Activated CD4-positive, alpha-beta memory T cell treated with anti-CD3 and anti-CD28 coated beads, Interleukin-2, amount 10 ng/mL, durations not matched to agents 7 days and 5 days (primary cell): ENCODE results near the gene NME7. TPM values are rescaled to one million over a fixed set of nuclear protein-coding genes. Genes with fewer than 3 reads are reported as not detected.
A peak's percentile ranks its signal among the peaks of the same experiment; 100 is the strongest.
"Not testable (repeated sequence)": the region's sequence is repeated elsewhere in the genome, so short reads cannot be mapped to it uniquely, and the experiment has no call there.

ENCODE experiments used
- CTCF ChIA-PET: fragments of 350-600 bp; sonication (Branson Sonifier 250); formaldehyde crosslinking; loops from one replicate; lab custom pipeline; 2021; ENCODE audit warnings: antibody characterized with exemption, inconsistent platforms; lab: Charles Lee
- POLR2A ChIA-PET: fragments of 350-600 bp; sonication (Branson Sonifier 250); formaldehyde crosslinking; loops from one replicate; lab custom pipeline; 2021; ENCODE audit warnings: antibody characterized with exemption; lab: Charles Lee
- DNase-seq: peaks from one replicate; pipeline ENCODE4 v3.0.0-alpha.2; 2020
- H3K27ac Mint-ChIP-seq: one replicate; pipeline ENCODE4 v1.8.0; 2021; ENCODE audit warnings: mild to moderate bottlenecking, mixed read lengths
- H3K27me3 Mint-ChIP-seq: one replicate; pipeline ENCODE4 v1.8.0; 2021; ENCODE audit warnings: mixed read lengths
- H3K36me3 Mint-ChIP-seq: one replicate; pipeline ENCODE4 v1.8.0; 2021; ENCODE audit warnings: low read depth, mixed read lengths
- H3K4me1 Mint-ChIP-seq: one replicate; pipeline ENCODE4 v1.8.0; 2021; ENCODE audit warnings: mixed read lengths
- H3K4me3 Mint-ChIP-seq: one replicate; pipeline ENCODE4 v1.8.0; 2021; ENCODE audit warnings: mild to moderate bottlenecking, mixed read lengths
- H3K9me3 Mint-ChIP-seq: one replicate; pipeline ENCODE4 v1.8.0; 2021; ENCODE audit warnings: mixed read lengths
- total RNA-seq, 2 experiments: library from RNA; stranded (reverse); gene quantifications; one replicate each; pipeline ENCODE4 v1.2.3, GENCODE V29; 2021

The NME7 gene
- total RNA-seq = 10 to 100 TPM; 26.1 to 28.3 TPM

- peaks cover 33% of the 10 kb centered on the region for H3K36me3 Mint-ChIP-seq
- no peaks in the 10 kb centered on the region for H3K27me3 Mint-ChIP-seq
- peaks cover 39% of the 10 kb centered on the region for H3K4me1 Mint-ChIP-seq
- H3K27ac Mint-ChIP-seq = no peak within 1 kb of the TSS
- ChIA-PET POLR2A (interaction anchor here (0.6 to 2.5 kb wide), 19 partner anchors 9 to 1025 kb away, joined by 3 to 16 read pairs (median 5); partner anchors contain the start of genes CCDC181, METTL18, SCYL3 and SLC19A2), CTCF (interaction anchor here (1.0 to 1.9 kb wide), 7 partner anchors 9 to 980 kb away, joined by 3 to 7 read pairs (median 3); partner anchors contain the start of gene SCYL3)
- DNase-seq = peak; percentile 99
- H3K9me3 Mint-ChIP-seq = peaks cover 8% of the 10 kb centered on the region
- H3K4me3 Mint-ChIP-seq = no peak within 1 kb of the TSS
These were observed at the start of gene NME7, which contains the start of gene BLZF1 for GRCh38 chr1:169367686-169368405. TSS of gene NME7 (minus strand) at chr1:169367797. CDS start at chr1:169367710, 87 bp downstream. TSS of gene BLZF1 (plus strand) at chr1:169368195. CDS start at chr1:169369523, 1,328 bp downstream.

DNA sequence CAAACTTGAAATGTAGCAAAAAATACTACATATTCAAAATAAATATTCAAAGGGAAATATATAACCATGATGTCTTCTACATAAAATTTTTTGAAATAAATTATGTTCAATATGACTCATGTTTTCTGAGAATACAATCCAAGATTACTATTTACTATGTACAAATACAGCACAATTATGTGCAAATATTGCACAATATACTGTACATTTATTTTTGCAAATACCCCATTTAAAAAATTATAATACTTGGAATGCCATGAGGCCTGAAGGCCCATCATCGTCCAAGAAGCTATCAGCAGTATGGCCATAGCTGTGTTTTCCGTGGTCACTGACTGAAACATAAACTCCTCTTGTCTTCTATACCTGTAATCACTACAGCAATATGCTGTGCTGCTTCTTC, 47.4 kb upstream of the NME7 start:
- CTCF ChIA-PET = no interaction called here
- Mint-ChIP-seq H3K36me3 (no peaks in the 10 kb centered on the region), H3K4me3 (no peak overlapping the region), H3K27me3 (peaks cover 31% of the 10 kb centered on the region), H3K4me1 (no peaks in the 10 kb centered on the region), H3K9me3 (peaks cover 10% of the 10 kb centered on the region), H3K27ac (no peak overlapping the region)
- no peak for DNase-seq
- POLR2A ChIA-PET = no interaction called here

DNA sequence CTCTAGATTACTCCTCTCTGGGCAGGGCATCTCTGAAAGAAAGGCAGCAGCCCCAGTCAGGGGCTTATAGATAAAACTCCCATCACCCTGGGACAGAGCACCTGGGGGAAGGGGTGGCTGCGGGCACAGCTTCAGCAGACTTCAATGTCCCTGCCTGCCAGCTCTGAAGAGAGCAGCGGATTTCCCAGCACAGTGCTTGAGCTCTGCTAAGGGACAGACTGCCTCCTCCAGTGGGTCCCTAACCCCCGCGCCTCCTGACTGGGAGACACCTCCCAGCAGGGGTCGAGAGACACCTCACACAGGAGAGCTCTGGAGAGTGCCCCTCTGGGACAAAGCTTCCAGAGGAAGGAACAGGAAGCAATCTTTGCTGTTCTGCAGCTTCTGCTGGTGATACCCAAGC, 40.7 kb upstream of the NME7 start:
- Mint-ChIP-seq H3K9me3 (peaks cover 41% of the 10 kb centered on the region), H3K36me3 (peaks cover 13% of the 10 kb centered on the region), H3K27me3 (peaks cover 32% of the 10 kb centered on the region)
- DNase-seq, POLR2A ChIA-PET, H3K4me1 Mint-ChIP-seq, CTCF ChIA-PET, H3K4me3 Mint-ChIP-seq, H3K27ac Mint-ChIP-seq: not testable (repeated sequence)

GRCh38 chr1:169402578-169402977, 35.0 kb upstream of the NME7 start:
- Mint-ChIP-seq H3K27me3 (peaks cover 16% of the 10 kb centered on the region), H3K9me3 (peaks cover 51% of the 10 kb centered on the region), H3K36me3 (peaks cover 42% of the 10 kb centered on the region)
- CTCF ChIA-PET, DNase-seq, H3K27ac Mint-ChIP-seq, H3K4me3 Mint-ChIP-seq, H3K4me1 Mint-ChIP-seq, POLR2A ChIA-PET: not testable (repeated sequence)

DNA sequence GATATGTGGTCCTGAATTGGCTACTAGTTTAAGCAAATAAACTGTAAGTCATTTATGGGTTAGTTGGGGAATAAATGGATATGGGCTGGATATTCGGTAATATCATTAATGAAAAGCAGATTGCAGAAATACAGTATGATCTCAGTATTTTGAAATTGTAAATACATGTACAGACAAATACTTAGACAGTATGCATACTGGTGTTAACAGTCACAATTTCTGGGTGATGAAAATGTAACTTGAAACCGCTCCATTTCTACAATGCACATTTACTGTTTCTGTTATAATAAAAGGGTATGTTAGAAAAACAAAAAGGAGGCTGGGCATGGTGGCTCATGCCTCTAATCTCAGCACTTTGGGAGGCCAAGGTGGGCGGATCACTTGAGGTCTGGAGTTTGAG, 28.4 kb upstream of the NME7 start:
- Mint-ChIP-seq H3K4me1 (peaks cover 5% of the 10 kb centered on the region), H3K4me3 (no peak overlapping the region), H3K27ac (no peak overlapping the region), H3K9me3 (peaks cover 14% of the 10 kb centered on the region), H3K36me3 (peaks cover 76% of the 10 kb centered on the region), H3K27me3 (no peaks in the 10 kb centered on the region)
- ChIA-PET POLR2A (no interaction called here), CTCF (no interaction called here)
- no peak for DNase-seq

DNA sequence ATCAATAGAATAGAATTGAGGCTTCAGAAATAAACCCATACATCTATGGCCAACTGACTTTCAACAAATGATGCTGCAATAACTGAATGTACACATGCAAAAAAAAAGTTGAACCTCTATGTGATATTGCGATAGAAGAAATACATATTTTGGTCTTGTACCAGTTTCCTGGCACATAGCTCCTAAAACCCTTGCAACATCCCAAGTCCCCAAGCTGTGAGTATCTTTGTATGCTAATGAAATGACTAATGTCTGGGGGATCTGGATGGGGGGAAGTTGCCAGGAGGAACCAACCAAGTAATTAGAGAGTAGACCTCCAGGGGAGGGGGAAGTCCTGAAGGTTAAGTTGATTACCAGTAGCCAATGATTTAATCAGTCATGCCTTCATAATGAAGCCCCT, 24.8 kb upstream of the NME7 start:
- no peaks in the 10 kb centered on the region for H3K27me3 Mint-ChIP-seq
- peaks cover 85% of the 10 kb centered on the region for H3K36me3 Mint-ChIP-seq
- peaks cover 23% of the 10 kb centered on the region for H3K4me1 Mint-ChIP-seq
- ChIA-PET POLR2A (no interaction called here), CTCF (no interaction called here)
- no peak overlapping the region for H3K27ac Mint-ChIP-seq
- DNase-seq = no peak
- H3K4me3 Mint-ChIP-seq = no peak overlapping the region
- peaks cover 7% of the 10 kb centered on the region for H3K9me3 Mint-ChIP-seq

- no peak overlapping the region for H3K4me3 Mint-ChIP-seq
- peak overlapping the region; percentile 2 for H3K27ac Mint-ChIP-seq
- H3K4me1 Mint-ChIP-seq = peaks cover 23% of the 10 kb centered on the region
- ChIA-PET POLR2A (interaction anchor here (0.8 kb wide), 1 partner anchor 22 kb away, joined by 3 read pairs; the partner anchor contains the start of genes BLZF1 and NME7), CTCF (no interaction called here)
- H3K27me3 Mint-ChIP-seq = no peaks in the 10 kb centered on the region
- peaks cover 75% of the 10 kb centered on the region for H3K36me3 Mint-ChIP-seq
- H3K9me3 Mint-ChIP-seq = peaks cover 4% of the 10 kb centered on the region
- no peak for DNase-seq
These were observed 22.7 kb upstream of the NME7 start for GRCh38 chr1:169390303-169390702.

GRCh38 chr1:169387399-169387798, 19.8 kb upstream of the NME7 start:
- Mint-ChIP-seq H3K4me1 (peaks cover 23% of the 10 kb centered on the region), H3K9me3 (peaks cover 4% of the 10 kb centered on the region), H3K36me3 (peaks cover 50% of the 10 kb centered on the region), H3K27me3 (no peaks in the 10 kb centered on the region), H3K4me3 (no peak overlapping the region), H3K27ac (no peak overlapping the region)
- POLR2A ChIA-PET = interaction anchor here (1.8 kb wide), 1 partner anchor 19 kb away, joined by 5 read pairs; the partner anchor contains the start of genes BLZF1 and NME7
- DNase-seq = no peak
- CTCF ChIA-PET = interaction anchor here (0.6 kb wide), 1 partner anchor 41 kb away, joined by 9 read pairs; no protein-coding TSS in a partner anchor

DNA sequence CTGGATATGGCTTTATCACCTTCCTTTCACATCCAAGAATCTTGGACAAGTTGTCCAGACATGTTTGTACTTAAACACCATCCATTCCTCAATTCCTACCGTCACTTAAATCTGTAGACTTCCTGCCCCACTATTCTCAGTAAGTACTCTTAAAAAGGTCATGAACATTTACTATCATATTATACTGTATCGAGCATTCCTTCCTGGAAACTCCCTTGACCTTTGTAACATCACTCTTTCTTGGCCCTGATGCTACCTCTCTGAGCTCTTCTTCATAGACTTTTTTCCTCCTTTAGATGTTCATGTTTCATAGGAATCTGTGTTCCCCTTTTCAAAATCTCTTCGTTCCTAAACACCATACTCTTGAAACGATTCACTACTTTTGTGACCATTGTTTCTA, 15.9 kb upstream of the NME7 start:
- Mint-ChIP-seq H3K9me3 (no peaks in the 10 kb centered on the region), H3K27ac (no peak overlapping the region), H3K4me1 (peaks cover 1% of the 10 kb centered on the region), H3K4me3 (no peak overlapping the region), H3K36me3 (peaks cover 44% of the 10 kb centered on the region), H3K27me3 (no peaks in the 10 kb centered on the region)
- ChIA-PET POLR2A (interaction anchor here (2.9 kb wide), 1 partner anchor 15 kb away, joined by 10 read pairs; the partner anchor contains the start of genes BLZF1 and NME7), CTCF (no interaction called here)
- DNase-seq = no peak

DNA sequence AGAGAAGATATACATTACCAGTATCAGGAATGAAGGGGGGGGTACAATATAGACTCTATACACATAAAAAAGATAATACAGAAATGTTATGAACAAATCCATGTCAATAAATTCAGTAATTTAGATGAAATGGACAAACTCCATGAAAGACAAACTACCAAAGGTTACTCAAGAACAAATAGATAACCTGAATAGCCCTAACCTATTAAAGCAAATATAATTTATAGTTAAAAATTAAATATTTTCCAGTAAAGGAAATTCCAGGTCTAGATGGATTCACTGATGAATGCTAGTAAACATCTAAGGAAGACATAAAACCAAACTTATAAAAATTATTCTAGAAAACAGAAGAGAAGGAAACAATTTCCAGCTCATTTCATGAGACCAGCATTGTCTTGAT, 13.6 kb upstream of the NME7 start:
- no peak overlapping the region for H3K4me3 Mint-ChIP-seq
- ChIA-PET POLR2A (interaction anchor here (3.6 kb wide), 1 partner anchor 13 kb away, joined by 13 read pairs; the partner anchor contains the start of genes BLZF1 and NME7), CTCF (no interaction called here)
- peaks cover 51% of the 10 kb centered on the region for H3K36me3 Mint-ChIP-seq
- peaks cover 3% of the 10 kb centered on the region for H3K4me1 Mint-ChIP-seq
- no peaks in the 10 kb centered on the region for H3K9me3 Mint-ChIP-seq
- H3K27me3 Mint-ChIP-seq = no peaks in the 10 kb centered on the region
- H3K27ac Mint-ChIP-seq = no peak overlapping the region
- no peak for DNase-seq

DNA sequence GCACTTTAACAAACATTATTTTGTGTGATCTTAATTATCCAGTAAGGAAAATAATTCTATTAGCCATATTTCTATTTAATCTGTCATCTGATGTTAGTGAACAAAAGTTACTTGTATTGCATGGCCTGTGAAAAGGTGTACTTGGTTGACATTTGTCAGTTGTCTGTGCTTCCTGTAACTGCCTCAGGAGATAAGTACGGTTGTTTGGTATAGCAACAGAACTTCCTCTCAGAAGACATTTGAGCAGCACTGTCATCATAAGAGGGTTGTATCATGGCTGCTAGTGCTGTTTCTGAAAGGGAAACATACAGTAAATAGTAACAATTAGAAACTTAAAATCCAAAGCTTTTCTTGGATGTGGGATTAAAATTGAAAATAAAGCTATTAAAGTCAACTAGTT, 3.8 kb upstream of the NME7 start:
- Mint-ChIP-seq H3K27me3 (no peaks in the 10 kb centered on the region), H3K9me3 (no peaks in the 10 kb centered on the region), H3K27ac (peak overlapping the region; percentile 70), H3K36me3 (peaks cover 43% of the 10 kb centered on the region), H3K4me3 (peak overlapping the region; percentile 55), H3K4me1 (peaks cover 35% of the 10 kb centered on the region)
- POLR2A ChIA-PET = no interaction called here
- DNase-seq = no peak
- CTCF ChIA-PET = no interaction called here

- Mint-ChIP-seq H3K27ac (no peak overlapping the region), H3K4me3 (no peak overlapping the region), H3K4me1 (peaks cover 40% of the 10 kb centered on the region), H3K27me3 (no peaks in the 10 kb centered on the region), H3K36me3 (peaks cover 39% of the 10 kb centered on the region), H3K9me3 (peaks cover 8% of the 10 kb centered on the region)
- DNase-seq = peak; percentile 50
- ChIA-PET POLR2A (interaction anchor here (0.5 to 2.5 kb wide), 21 partner anchors 8 to 1026 kb away, joined by 3 to 16 read pairs (median 4); partner anchors contain the start of genes CCDC181, METTL18, SCYL3 and SLC19A2), CTCF (interaction anchor here (0.7 to 1.9 kb wide), 8 partner anchors 8 to 1133 kb away, joined by 3 to 7 read pairs (median 3); no protein-coding TSS in a partner anchor)
These were observed 791 bp upstream of the NME7 start for GRCh38 chr1:169368406-169368769.

- Mint-ChIP-seq H3K27me3 (no peaks in the 10 kb centered on the region), H3K9me3 (peaks cover 8% of the 10 kb centered on the region), H3K36me3 (peaks cover 33% of the 10 kb centered on the region), H3K4me3 (no peak overlapping the region), H3K4me1 (peaks cover 44% of the 10 kb centered on the region), H3K27ac (no peak overlapping the region)
- DNase-seq = no peak
- ChIA-PET POLR2A (interaction anchor here (1.2 to 2.5 kb wide), 15 partner anchors 10 to 1025 kb away, joined by 3 to 16 read pairs (median 7); partner anchors contain the start of genes CCDC181, METTL18, SCYL3 and SLC19A2), CTCF (interaction anchor here (1.0 to 1.9 kb wide), 4 partner anchors 181 to 979 kb away, joined by 3 to 7 read pairs (median 4); partner anchors contain the start of gene SCYL3)
These were observed 406 bp downstream of the NME7 start for GRCh38 chr1:169367096-169367685.
